GM18502 (cell line): ENCODE results near the gene SERINC5.
"Not testable (repeated sequence)": the region's sequence is repeated elsewhere in the genome, so short reads cannot be mapped to it uniquely, and the experiment has no call there.

ENCODE experiments used
- ATAC-seq: cut with Tn5 transposase; IDR thresholded peaks from one replicate; pipeline ENCODE4 v1.9.1; 2021; ENCODE audit warnings: mild to moderate bottlenecking; ENCODE audit not compliant: unreplicated experiment, poor library complexity

SERINC5 gene

GRCh38 chr5:80205846-80206245, 50.0 kb downstream of the SERINC5 start:
- no peak for ATAC-seq

- ATAC-seq, result no peak
Observed at GRCh38 chr5:80204808-80205614, 50.8 kb downstream of the SERINC5 start.

GRCh38 chr5:80201763-80202162, 54.1 kb downstream of the SERINC5 start:
- not testable (repeated sequence) for ATAC-seq

GRCh38 chr5:80198920-80199319, 56.9 kb downstream of the SERINC5 start:
- no peak for ATAC-seq

GRCh38 chr5:80198399-80198798, 57.4 kb downstream of the SERINC5 start:
- no peak for ATAC-seq

- no peak for ATAC-seq
Observed at GRCh38 chr5:80195837-80196400, 59.9 kb downstream of the SERINC5 start.

GRCh38 chr5:80194468-80194867, 61.4 kb downstream of the SERINC5 start:
- no peak for ATAC-seq

GRCh38 chr5:80193401-80193800, 62.4 kb downstream of the SERINC5 start:
- no peak for ATAC-seq

- ATAC-seq, result no peak
Observed at GRCh38 chr5:80192507-80193241, 63.2 kb downstream of the SERINC5 start.

- ATAC-seq, result no peak
Observed at GRCh38 chr5:80191991-80192398, 63.9 kb downstream of the SERINC5 start.

GRCh38 chr5:80191397-80191796, 64.5 kb downstream of the SERINC5 start:
- no peak for ATAC-seq

- no peak for ATAC-seq
Observed at GRCh38 chr5:80190960-80191359, 64.9 kb downstream of the SERINC5 start.

GRCh38 chr5:80189701-80190100, 66.1 kb downstream of the SERINC5 start:
- no peak for ATAC-seq

- ATAC-seq, result no peak
Observed at GRCh38 chr5:80189201-80189600, 66.6 kb downstream of the SERINC5 start.

- ATAC-seq, result no peak
Observed at GRCh38 chr5:80187421-80188090, 68.3 kb downstream of the SERINC5 start.

GRCh38 chr5:80185535-80185934, 70.3 kb downstream of the SERINC5 start:
- not testable (repeated sequence) for ATAC-seq

GRCh38 chr5:80185095-80185494, 70.8 kb downstream of the SERINC5 start:
- ATAC-seq, result no peak

GRCh38 chr5:80184235-80185023, 71.4 kb downstream of the SERINC5 start:
- no peak for ATAC-seq

- not testable (repeated sequence) for ATAC-seq
Observed at GRCh38 chr5:80183728-80184234, 72.1 kb downstream of the SERINC5 start.
